Liver (tissue), 9 donors: ENCODE results near the gene SMIM5. TPM values are rescaled to one million over a fixed set of nuclear protein-coding genes. Genes with fewer than 3 reads are reported as not detected.

Source experiments
- DNase-seq: peaks from one replicate; pipeline ENCODE4 v3.0.0-alpha.2; 2017; ENCODE audit warnings: low spot score
- H3K27ac ChIP-seq, 2 donors: one replicate each; pipeline ENCODE4 v1.7.0; 2013; ENCODE audit warnings: inconsistent platforms in 2 of 2, low read length in 2 of 2, control low read depth in 1 of 2, low read depth in 1 of 2, mild to moderate bottlenecking in 1 of 2
- H3K27me3 ChIP-seq, 4 donors: one replicate each; pipeline versions ENCODE4 v1.6.1 to v1.7.0; 2013; ENCODE audit warnings: low read length in 3 of 4, inconsistent platforms in 1 of 4, mild to moderate bottlenecking in 1 of 4, moderate library complexity in 1 of 4; ENCODE audit not compliant: control insufficient read depth in 4 of 4, insufficient read depth in 4 of 4
- H3K36me3 ChIP-seq, 4 donors: one replicate each; pipeline versions ENCODE4 v1.6.1 to v1.7.0; 2013; ENCODE audit warnings: low read length in 3 of 4, mild to moderate bottlenecking in 3 of 4, low read depth in 1 of 4, moderate library complexity in 1 of 4; ENCODE audit not compliant: control insufficient read depth in 4 of 4, insufficient read depth in 3 of 4
- H3K4me1 ChIP-seq, 4 donors: one replicate each; pipeline versions ENCODE4 v1.6.1 to v1.7.0; 2013; ENCODE audit warnings: low read length in 3 of 4, mild to moderate bottlenecking in 3 of 4, moderate library complexity in 1 of 4; ENCODE audit not compliant: control insufficient read depth in 4 of 4, insufficient read depth in 4 of 4
- H3K4me3 ChIP-seq, 3 donors: one replicate each; pipeline versions ENCODE4 v1.6.1 to v1.7.0; 2013; ENCODE audit warnings: low read length in 3 of 3, control low read depth in 1 of 3, low read depth in 1 of 3, mild to moderate bottlenecking in 1 of 3
- H3K9ac ChIP-seq, 2 donors: one replicate each; pipeline ENCODE4 v1.7.0; 2013; ENCODE audit warnings: low read length in 2 of 2, mild to moderate bottlenecking in 2 of 2, moderate library complexity in 2 of 2, control low read depth in 1 of 2, low read depth in 1 of 2
- H3K9me3 ChIP-seq, 4 donors: one replicate each; pipeline versions ENCODE4 v1.6.1 to v1.7.0; 2013; ENCODE audit warnings: low read length in 3 of 4; ENCODE audit not compliant: control insufficient read depth in 4 of 4
- EGR1 ChIP-seq, 2 donors: IDR thresholded peaks; 2 replicates each; pipeline ENCODE4 v1.6.1; 2016 to 2018; ENCODE audit warnings: antibody characterized with exemption in 2 of 2, low read depth in 2 of 2
- FOXA2 ChIP-seq: IDR thresholded peaks from 2 replicates; pipeline ENCODE4 v1.6.1; 2016; ENCODE audit warnings: antibody characterized with exemption
- GABPA ChIP-seq, 2 donors: IDR thresholded peaks in 1 of 2; conservative IDR thresholded peaks in 1 of 2; 2 replicates each; pipeline ENCODE4 v1.6.1; 2016; ENCODE audit warnings: antibody characterized with exemption in 2 of 2, mild to moderate bottlenecking in 1 of 2, moderate library complexity in 1 of 2
- HNF4A ChIP-seq, 2 donors: conservative IDR thresholded peaks; 2 replicates each; pipeline ENCODE4 v1.6.1; 2016; ENCODE audit warnings: antibody characterized with exemption in 2 of 2, mild to moderate bottlenecking in 2 of 2
- HNF4G ChIP-seq: IDR thresholded peaks from 2 replicates; pipeline ENCODE4 v1.6.1; 2016; ENCODE audit warnings: antibody characterized with exemption
- JUND ChIP-seq, 2 donors: IDR thresholded peaks; 2 replicates each; pipeline ENCODE4 v1.6.1; 2016; ENCODE audit warnings: antibody characterized with exemption in 2 of 2
- MAX ChIP-seq: IDR thresholded peaks from 2 replicates; pipeline ENCODE4 v1.6.1; 2016; ENCODE audit warnings: antibody characterized with exemption
- NR2F2 ChIP-seq: IDR thresholded peaks from 2 replicates; pipeline ENCODE4 v1.6.1; 2016; ENCODE audit warnings: antibody characterized with exemption
- RAD21 ChIP-seq, 2 donors: IDR thresholded peaks; 2 replicates each; pipeline ENCODE4 v1.6.1; 2016; ENCODE audit warnings: antibody characterized with exemption in 2 of 2, mild to moderate bottlenecking in 2 of 2
- RXRA ChIP-seq, 2 donors: IDR thresholded peaks; 2 replicates each; pipeline ENCODE4 v1.6.1; 2017 to 2018; ENCODE audit warnings: antibody characterized with exemption in 2 of 2, mild to moderate bottlenecking in 1 of 2
- SP1 ChIP-seq: IDR thresholded peaks from 2 replicates; pipeline ENCODE4 v1.6.1; 2018; ENCODE audit warnings: antibody characterized with exemption, mild to moderate bottlenecking
- TAF1 ChIP-seq: conservative IDR thresholded peaks from 2 replicates; pipeline ENCODE4 v1.6.1; 2016; ENCODE audit warnings: antibody characterized with exemption, mild to moderate bottlenecking
- YY1 ChIP-seq: IDR thresholded peaks from 2 replicates; pipeline ENCODE4 v1.6.1; 2016; ENCODE audit warnings: antibody characterized with exemption, mild to moderate bottlenecking
- WGBS: extraction: QIAGEN DNeasy Blood & Tissue Kit; methylation state at CpG from one replicate; pipeline ENCODE4 v1.1.7; 2013; 5-methylcytosine and 5-hydroxymethylcytosine counted together
- polyA plus RNA-seq, 2 donors: library from polyadenylated mRNA; stranded (reverse) in 1 of 2; unstranded in 1 of 2; fragments of 200-250 nt in 1 of 2; fragments of >200 nt in 1 of 2; fragmentation: Nextera tagmentation in 1 of 2; extraction: Ambion mirVana in 1 of 2; gene quantifications; one replicate each; pipeline versions ENCODE4 v1.2.1 to v1.2.3, GENCODE V29; 2013 to 2015
- total RNA-seq, 2 donors: library from RNA; depleted of rRNA; stranded (reverse); fragments of >200 nt; gene quantifications; one replicate each; pipeline ENCODE4 v1.2.3, GENCODE V29; 2014
- TF ChIP-seq, protein P1 (sequence below): IDR thresholded peaks from 2 replicates; pipeline ENCODE4 v1.6.1; 2016; ENCODE audit warnings: antibody characterized with exemption, mild to moderate bottlenecking
- TF ChIP-seq, protein P2 (sequence below): fragments of 150-350 bp; IDR thresholded peaks from 2 replicates; pipeline ENCODE4 v1.5.1; 2017; ENCODE audit warnings: improper control_type of control experiment, low read depth, low read length; ENCODE audit not compliant: missing input control
- TF ChIP-seq, protein P3 (sequence below): IDR thresholded peaks from 2 replicates; pipeline ENCODE4 v1.6.1; 2016; ENCODE audit warnings: antibody characterized with exemption
- donor health status: healthy.
- donor health status: healthy.
- donor health status: healthy.
- donor health status: healthy.
- donor health status: healthy.

The SMIM5 gene
- total and polyA plus RNA-seq, 4 donors = 0.10 to 54.9 (median 0.18) TPM

GRCh38 chr17:75640556-75641119 lies 7.4 kb downstream of the SMIM5 start:
- H3K36me3 ChIP-seq = peaks cover 0 to 9% (median 2%) of the 10 kb centered on the region in 4 donors
- no peaks in the 10 kb centered on the region for H3K9me3 ChIP-seq
- peaks cover 0 to 3% (median 2%) of the 10 kb centered on the region in 4 donors for H3K4me1 ChIP-seq
- no peak for DNase-seq
- WGBS = 98% methylated on average over 13 of the region's 13 CpGs
- H3K27me3 ChIP-seq = no peaks in the 10 kb centered on the region
- no peak overlapping the region for H3K27ac ChIP-seq
- no peak overlapping the region for H3K4me3 ChIP-seq
- no peak for TF ChIP-seq SP1
- no peak for TF ChIP-seq GABPA (IDR thresholded peaks at IDR 0.05 in 1 of 2, conservative IDR thresholded peaks at IDR 0.05 in 1 of 2)
- TF ChIP-seq NR2F2 = no peak
- no peak for TF ChIP-seq EGR1 (IDR thresholded peaks at IDR 0.05; ENCODE audit: low read depth in 2 of 2)
- no peak for TF ChIP-seq RXRA (IDR thresholded peaks at IDR 0.05)
- no peak for TF ChIP-seq TAF1
- TF ChIP-seq, protein P1, sequence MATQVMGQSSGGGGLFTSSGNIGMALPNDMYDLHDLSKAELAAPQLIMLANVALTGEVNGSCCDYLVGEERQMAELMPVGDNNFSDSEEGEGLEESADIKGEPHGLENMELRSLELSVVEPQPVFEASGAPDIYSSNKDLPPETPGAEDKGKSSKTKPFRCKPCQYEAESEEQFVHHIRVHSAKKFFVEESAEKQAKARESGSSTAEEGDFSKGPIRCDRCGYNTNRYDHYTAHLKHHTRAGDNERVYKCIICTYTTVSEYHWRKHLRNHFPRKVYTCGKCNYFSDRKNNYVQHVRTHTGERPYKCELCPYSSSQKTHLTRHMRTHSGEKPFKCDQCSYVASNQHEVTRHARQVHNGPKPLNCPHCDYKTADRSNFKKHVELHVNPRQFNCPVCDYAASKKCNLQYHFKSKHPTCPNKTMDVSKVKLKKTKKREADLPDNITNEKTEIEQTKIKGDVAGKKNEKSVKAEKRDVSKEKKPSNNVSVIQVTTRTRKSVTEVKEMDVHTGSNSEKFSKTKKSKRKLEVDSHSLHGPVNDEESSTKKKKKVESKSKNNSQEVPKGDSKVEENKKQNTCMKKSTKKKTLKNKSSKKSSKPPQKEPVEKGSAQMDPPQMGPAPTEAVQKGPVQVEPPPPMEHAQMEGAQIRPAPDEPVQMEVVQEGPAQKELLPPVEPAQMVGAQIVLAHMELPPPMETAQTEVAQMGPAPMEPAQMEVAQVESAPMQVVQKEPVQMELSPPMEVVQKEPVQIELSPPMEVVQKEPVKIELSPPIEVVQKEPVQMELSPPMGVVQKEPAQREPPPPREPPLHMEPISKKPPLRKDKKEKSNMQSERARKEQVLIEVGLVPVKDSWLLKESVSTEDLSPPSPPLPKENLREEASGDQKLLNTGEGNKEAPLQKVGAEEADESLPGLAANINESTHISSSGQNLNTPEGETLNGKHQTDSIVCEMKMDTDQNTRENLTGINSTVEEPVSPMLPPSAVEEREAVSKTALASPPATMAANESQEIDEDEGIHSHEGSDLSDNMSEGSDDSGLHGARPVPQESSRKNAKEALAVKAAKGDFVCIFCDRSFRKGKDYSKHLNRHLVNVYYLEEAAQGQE = no peak
- TF ChIP-seq YY1 = no peak
- TF ChIP-seq, protein P2, sequence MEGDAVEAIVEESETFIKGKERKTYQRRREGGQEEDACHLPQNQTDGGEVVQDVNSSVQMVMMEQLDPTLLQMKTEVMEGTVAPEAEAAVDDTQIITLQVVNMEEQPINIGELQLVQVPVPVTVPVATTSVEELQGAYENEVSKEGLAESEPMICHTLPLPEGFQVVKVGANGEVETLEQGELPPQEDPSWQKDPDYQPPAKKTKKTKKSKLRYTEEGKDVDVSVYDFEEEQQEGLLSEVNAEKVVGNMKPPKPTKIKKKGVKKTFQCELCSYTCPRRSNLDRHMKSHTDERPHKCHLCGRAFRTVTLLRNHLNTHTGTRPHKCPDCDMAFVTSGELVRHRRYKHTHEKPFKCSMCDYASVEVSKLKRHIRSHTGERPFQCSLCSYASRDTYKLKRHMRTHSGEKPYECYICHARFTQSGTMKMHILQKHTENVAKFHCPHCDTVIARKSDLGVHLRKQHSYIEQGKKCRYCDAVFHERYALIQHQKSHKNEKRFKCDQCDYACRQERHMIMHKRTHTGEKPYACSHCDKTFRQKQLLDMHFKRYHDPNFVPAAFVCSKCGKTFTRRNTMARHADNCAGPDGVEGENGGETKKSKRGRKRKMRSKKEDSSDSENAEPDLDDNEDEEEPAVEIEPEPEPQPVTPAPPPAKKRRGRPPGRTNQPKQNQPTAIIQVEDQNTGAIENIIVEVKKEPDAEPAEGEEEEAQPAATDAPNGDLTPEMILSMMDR = no peak
- TF ChIP-seq HNF4G = no peak
- TF ChIP-seq, protein P3, sequence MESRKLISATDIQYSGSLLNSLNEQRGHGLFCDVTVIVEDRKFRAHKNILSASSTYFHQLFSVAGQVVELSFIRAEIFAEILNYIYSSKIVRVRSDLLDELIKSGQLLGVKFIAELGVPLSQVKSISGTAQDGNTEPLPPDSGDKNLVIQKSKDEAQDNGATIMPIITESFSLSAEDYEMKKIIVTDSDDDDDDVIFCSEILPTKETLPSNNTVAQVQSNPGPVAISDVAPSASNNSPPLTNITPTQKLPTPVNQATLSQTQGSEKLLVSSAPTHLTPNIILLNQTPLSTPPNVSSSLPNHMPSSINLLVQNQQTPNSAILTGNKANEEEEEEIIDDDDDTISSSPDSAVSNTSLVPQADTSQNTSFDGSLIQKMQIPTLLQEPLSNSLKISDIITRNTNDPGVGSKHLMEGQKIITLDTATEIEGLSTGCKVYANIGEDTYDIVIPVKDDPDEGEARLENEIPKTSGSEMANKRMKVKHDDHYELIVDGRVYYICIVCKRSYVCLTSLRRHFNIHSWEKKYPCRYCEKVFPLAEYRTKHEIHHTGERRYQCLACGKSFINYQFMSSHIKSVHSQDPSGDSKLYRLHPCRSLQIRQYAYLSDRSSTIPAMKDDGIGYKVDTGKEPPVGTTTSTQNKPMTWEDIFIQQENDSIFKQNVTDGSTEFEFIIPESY = no peak
- TF ChIP-seq JUND (IDR thresholded peaks at IDR 0.05) = no peak
- no peak for TF ChIP-seq HNF4A (conservative IDR thresholded peaks at IDR 0.05)
- no peak for TF ChIP-seq RAD21 (IDR thresholded peaks at IDR 0.05)
- TF ChIP-seq MAX = no peak
- H3K9ac ChIP-seq = no peak overlapping the region

DNA sequence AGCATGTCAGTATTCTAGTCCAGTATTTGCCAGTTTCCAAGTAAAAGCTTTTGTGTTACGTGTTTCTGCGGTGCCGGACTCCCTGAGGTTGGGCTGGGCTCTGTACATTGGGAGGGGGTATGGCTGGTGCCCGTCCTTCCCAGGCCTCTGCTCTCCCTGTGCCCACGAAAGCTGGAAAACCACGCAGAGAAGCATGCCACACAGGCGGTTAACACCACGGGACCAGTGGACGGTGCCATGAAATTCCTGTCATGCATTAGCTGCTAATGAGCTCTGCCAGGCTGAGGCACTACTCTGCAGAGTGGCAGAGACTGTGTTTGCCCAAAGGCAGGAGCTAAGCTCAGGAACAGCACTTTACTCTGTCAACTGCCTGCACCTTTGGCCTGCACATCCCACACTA lies 8.1 kb downstream of the SMIM5 start:
- H3K27me3 ChIP-seq = no peaks in the 10 kb centered on the region
- TF ChIP-seq GABPA (IDR thresholded peaks at IDR 0.05 in 1 of 2, conservative IDR thresholded peaks at IDR 0.05 in 1 of 2) (no peak), FOXA2 (no peak), RAD21 (IDR thresholded peaks at IDR 0.05) (no peak)
- no peaks in the 10 kb centered on the region for H3K9me3 ChIP-seq
- H3K9ac ChIP-seq = no peak overlapping the region
- WGBS = 96% methylated on average over 9 of the region's 9 CpGs
- no peak for DNase-seq
- H3K36me3 ChIP-seq = peaks cover 0 to 9% (median 2%) of the 10 kb centered on the region in 4 donors
- no peak overlapping the region for H3K27ac ChIP-seq
- peaks cover 1 to 9% (median 7%) of the 10 kb centered on the region in 4 donors for H3K4me1 ChIP-seq
- no peak overlapping the region for H3K4me3 ChIP-seq
